GM18861 (cell line): ENCODE measurements around the gene NARS2.
"Not testable (repeated sequence)": the region's sequence is repeated elsewhere in the genome, so short reads cannot be mapped to it uniquely, and the experiment has no call there.

Experiments
- ATAC-seq: cut with Tn5 transposase; IDR thresholded peaks from one replicate; pipeline ENCODE4 v1.9.1; 2021; ENCODE audit not compliant: unreplicated experiment

NARS2 gene

DNA sequence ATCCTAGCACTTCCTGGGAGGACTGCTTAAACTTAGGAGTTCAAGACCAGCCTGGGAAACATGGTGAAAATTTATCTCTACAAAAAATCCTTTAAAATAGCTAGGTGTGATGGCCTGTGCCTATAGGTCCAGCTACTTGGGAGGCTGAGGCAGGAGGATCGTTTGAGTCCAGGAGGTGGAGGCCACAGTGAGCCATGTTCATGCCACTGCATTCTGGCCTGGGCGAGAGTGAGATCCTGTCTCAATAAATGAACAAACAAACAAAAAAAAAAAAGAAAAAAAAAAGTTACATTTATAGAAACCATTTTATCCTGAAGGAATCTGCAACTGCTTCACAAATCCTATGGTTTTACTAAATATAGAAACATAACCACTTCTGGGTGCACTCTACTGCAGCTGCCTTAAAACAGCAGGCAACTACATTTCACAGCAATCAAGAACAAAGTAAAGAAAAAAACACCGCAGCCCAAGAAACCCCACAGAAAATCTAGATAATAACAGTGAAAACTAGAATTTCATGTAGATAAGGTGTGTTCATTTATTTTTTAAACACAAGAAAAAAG, 81.2 kb downstream of the NARS2 start:
- ATAC-seq: no peak

DNA sequence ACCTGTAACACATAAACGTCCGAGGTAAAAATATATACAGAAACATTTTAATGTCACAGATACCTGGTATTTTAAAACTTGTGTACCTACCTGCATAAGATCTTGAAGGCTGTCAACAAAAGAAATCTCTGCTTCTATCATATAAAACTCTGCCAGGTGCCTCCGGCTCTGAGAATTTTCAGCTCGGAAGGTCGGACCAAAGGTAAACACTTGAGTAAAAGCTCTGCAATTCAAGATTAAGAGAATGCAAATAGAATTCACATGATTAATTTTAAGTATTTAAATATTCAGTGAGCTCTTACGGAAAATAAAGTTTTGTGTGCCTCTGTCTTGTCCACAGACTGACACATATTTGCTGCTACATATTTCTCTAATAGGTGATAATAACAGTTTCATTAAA, 81.7 kb downstream of the NARS2 start:
- ATAC-seq: no peak

DNA sequence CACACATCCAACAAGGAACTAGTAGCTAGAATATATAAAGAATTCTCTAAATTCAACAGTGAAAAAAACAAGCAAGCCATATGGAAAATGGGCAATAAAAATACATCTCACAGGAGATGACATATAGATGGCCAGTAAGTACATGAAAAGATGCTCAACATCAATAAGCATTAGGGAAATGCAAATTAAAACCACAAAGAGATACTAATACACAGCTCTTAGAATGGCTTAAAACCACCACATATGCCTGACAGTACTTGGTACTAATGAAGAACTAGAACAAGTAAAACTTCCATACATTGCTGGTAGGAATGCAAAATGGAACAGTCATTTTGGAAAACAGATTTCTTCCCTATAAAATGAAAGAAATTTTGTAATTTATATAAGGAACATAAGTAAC, 85.5 kb downstream of the NARS2 start:
- ATAC-seq: no peak

- ATAC-seq: no peak
Measured at GRCh38 chr11:78478536-78478935, 96.1 kb downstream of the NARS2 start.

- no peak for ATAC-seq
Measured at GRCh38 chr11:78476066-78476465, 98.6 kb downstream of the NARS2 start.

DNA sequence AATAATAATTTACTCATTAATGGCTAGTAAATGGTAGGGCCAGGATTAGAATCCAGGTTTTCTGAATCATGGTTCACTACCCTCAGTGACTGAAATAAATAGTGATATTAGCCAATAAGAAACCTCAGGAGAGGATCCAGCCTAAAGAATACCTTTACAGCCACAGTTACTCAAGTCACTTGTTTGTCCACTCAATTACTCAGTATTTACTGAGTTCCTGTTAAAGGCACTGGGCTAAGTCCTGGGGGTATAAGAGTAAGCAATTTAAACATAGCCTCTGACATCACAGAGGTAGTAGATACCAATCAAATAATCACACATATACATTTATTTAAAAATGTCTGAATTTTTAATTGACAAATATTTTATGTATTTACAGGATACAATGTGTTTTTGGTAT, 100.2 kb downstream of the NARS2 start:
- no peak for ATAC-seq

- no peak for ATAC-seq
Measured at GRCh38 chr11:78472905-78473304, 101.8 kb downstream of the NARS2 start.

DNA sequence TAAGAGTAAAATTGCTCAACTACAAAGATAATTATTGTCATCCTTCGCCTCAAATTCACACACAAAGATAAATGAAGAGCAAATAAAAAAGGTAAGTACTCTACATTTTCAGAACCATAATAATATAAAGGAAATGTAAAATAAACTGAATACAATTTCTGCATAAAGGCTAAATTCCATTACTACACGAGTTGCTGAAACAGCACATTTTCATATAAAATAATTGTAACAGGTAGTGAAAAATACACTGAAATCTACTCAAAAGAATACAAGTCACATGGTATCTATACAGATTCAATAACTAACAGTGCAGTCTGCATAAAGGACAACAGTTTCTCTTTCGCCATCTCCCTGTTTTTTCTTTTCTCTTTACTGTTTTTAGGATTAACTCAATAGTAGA, 102.3 kb downstream of the NARS2 start:
- ATAC-seq: no peak

DNA sequence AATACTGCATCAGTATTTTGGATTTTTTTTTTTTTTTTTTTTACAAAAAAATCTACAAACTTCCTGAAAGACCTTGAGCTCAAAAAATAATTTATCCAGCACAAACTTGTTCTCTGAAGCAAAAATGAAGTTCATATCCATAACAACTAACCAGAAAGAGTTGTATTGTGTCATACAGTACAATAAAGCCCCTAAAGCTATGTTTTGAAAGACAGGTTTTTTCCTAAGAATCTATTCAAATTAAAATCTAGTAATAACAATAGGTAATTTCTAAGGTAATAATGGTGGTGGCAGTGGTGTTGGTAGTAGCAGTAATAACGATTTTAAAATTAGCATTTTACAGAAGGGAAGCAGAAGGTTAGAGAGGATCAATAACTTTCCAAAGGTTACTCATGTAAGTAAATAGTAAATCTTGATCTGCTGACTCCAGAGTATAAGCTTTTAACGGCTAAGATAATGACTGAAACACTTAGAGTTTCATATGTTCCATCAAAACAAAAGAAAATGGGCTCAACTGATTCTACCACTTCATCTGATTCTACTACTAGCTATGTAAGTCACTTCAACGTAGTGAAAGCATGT, 103.7 kb downstream of the NARS2 start:
- ATAC-seq: no peak

DNA sequence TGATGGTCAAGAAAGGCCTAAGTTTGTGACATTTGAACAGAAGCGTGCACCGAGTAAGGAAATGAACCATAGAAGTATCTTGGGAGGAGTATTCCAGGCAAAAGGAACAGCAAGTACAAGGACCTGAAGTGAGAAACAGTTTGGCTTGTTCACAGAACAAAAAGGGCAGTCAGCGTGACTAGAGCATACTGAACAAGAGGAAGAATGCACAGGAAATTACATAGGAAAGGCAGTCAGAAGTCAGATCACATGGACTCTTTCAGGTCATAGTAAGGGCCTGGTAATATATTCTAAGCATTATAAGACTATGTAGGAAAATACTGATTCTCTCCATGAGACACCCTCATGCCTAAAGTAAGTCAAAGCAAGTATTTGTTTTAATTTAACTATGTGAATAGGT, 104.8 kb downstream of the NARS2 start:
- no peak for ATAC-seq

DNA sequence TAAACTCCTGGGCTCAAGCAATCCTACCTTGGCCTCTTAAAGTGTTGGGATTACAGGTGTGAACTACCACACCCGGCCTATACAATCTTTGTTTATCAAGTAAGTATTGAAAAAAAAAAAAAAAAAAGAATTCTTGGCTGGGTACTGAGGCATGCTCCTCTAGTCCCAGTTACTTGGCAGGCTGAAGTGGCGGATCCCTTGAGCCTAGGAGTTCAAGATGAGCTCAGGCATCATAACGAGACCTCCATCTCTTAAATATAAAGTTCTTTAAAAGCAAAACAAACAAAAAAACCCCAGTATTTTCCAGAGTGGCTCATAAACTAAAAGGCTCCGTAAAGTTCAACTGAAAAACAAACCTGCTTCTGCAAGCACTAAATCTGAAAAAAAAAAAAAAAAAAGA, 106.7 kb downstream of the NARS2 start:
- ATAC-seq: no peak

GRCh38 chr11:78467370-78467769, 107.3 kb downstream of the NARS2 start:
- no peak for ATAC-seq

- peak; percentile 98 for ATAC-seq
Measured at GRCh38 chr11:78465169-78465942, 109.3 kb downstream of the NARS2 start.

- not testable (repeated sequence) for ATAC-seq
Measured at GRCh38 chr11:78464787-78465168, 109.9 kb downstream of the NARS2 start.

- ATAC-seq: no peak
Measured at GRCh38 chr11:78460471-78460870, 114.2 kb downstream of the NARS2 start.

DNA sequence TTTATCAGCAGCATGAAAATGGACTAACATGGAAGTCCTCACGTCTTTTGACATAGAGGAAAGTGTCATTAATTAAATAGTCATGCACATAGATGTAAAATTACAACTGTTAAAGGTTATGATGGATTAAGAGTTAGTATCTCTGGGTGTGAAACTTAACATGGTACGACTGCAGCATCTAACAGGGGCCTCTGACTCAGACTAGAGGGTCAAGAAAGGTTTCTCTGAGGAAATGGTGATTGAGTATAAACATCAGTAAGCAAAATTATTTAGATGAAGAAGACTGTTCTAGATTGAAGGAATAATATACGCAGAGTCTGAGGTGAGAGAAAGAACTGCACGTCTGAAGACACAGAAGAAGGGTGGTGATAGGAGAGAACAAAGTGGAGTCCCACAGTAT, 114.9 kb downstream of the NARS2 start:
- no peak for ATAC-seq

GRCh38 chr11:78457448-78457847, 117.2 kb downstream of the NARS2 start:
- ATAC-seq: no peak

DNA sequence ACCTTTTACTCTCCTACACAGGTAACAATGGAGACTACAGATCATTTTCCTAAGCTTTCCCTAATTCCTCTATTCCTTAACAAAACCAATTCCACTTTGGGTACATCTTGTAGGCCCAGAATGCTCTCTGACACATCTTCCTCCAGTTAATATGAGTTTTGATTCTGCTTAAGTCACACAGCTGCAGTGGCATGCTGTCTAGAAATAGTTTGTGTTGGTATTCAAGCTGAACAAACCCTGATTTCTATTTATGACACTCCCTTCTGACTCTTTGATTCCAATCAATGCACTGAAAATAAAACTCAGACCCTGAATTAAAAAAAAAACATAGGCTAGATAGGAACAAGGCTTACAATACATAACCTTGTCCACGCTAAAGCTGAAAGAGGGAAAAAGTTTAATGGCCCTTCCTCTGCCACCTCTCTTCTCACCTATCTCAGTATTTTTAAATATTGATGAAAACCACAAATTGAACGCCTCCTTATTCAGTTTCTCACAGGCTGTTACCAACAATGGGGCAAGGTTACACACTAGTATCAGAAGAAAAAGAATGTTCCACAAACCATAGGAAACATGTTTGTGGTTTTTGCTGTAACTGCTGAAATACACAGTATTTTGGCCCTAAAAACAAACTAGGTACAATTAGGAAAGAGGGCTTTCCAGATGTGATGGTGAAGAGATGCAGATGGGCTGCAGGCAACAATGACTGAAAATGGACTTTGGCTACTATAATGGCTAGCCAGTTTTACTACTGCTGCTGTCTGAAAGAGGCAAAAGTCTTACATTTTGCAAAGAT, 121.3 kb downstream of the NARS2 start:
- ATAC-seq: no peak

DNA sequence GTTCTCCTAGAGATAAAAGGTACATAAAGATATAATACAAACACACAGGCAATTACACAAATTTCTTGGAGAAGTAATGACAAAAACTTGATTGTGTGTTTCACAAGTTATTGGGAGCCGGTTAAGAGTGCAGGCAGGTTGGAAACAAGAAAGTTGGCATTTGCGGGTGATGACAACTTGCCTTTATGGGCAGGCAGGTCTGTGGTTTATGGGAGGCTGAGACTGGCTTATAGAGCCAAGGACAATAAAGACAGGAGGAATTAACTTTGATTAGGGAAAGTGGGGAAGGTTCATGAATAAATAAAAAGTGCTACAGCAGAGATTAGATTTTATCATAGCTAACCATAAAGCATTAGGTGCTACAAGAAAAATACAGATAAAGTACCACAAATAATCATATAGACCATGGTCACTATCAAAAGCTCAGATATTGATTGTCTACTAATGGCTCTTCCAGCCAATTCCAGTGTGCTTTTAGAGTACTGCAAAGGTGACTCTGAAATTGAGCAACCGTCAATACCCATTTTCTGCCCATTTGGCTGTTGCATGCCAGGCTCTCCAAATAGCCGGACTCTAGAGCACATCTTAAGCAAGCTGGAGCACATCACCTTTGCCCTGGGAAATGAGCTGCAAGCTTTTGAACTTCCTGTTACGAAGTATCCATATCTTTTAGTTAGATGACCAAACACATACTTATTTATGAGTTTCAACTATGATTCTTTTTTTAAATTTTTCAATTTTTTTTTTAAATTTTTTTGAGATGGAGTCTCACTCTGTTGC, 123.1 kb downstream of the NARS2 start:
- ATAC-seq: no peak

GRCh38 chr11:78450866-78451265, 123.8 kb downstream of the NARS2 start:
- no peak for ATAC-seq

DNA sequence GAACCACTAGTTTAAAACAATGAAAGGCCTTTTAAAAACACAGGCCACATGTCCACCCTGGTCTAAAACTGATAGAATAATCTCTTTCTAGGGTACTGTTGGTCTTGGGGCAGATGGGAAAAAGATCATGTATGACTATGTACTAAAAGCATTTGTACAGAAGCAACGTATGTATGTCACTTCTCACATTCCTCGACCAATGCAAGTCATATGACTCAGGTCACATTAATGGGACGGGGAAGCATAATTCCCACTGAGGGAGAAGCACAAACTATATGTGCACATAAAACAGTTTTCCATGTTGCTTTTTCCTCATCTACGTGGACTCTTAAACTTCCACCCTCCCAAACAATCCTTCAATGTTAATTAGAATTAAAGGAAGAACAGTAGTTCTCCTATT, 124.8 kb downstream of the NARS2 start:
- ATAC-seq: no peak
